Measurements from ENCODE around the gene CSH2.
"Not testable (repeated sequence)": the region's sequence is repeated elsewhere in the genome, so short reads cannot be mapped to it uniquely, and the experiment has no call there.

The CSH2 gene

GRCh38 chr17:63894821-63895220, 21.3 kb upstream of the CSH2 start:
- DNase-seq = not testable (repeated sequence)

DNA sequence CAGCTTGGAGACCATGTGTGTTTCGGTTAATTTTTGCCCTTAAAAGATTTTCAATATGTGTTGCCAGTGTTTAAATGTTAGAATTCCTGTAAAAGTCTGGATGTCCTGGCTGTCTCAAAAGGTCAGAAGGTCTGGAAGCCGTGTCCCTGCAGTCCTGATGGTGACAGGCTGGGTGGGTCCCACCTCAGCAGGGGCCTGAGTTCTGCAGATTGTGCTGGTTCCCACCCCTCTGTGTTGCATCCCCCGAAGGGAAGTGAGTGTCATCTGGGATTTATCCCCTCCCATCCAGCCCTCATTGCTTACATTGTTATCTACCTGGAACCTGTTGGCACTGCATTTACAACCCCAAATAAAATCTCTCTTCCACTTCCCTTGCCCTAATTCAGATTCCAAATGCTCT, 20.5 kb upstream of the CSH2 start:
- not testable (repeated sequence) for DNase-seq

DNA sequence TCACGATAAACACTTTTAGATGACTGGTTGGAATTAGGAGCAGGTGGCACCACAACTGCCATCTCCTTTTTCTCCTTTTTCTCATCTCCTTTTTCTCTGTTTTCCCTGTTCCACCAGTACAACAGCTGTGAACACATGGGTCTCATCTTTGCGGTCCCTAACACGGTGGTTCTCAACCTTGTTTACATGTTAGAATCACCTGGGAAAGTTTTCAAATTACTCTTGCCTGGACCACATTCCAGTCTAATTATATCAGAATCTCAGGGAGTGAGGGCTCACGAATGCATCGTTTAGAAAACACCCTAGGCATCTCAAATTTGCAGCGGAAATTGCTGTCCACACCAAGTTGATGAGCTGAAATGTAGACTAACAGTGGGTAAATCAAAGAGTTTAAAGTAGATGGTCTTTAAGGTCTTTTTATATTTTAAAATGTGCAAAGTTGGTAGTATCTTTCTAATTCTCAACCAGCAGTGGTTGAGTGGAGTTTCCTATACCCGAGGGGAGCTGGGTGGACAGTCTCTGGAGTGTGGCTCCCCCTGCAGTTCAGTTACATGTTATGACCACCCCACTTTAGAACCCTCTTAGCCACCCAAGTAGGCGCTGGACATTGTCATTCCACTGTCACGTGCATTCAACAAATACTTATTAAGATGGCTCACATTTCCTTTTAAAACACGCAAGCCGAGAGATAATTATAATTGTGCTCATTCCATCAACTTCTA, 19.0 kb upstream of the CSH2 start:
- not testable (repeated sequence) for DNase-seq

GRCh38 chr17:63889026-63889848, 15.8 kb upstream of the CSH2 start:
- not testable (repeated sequence) for DNase-seq

DNA sequence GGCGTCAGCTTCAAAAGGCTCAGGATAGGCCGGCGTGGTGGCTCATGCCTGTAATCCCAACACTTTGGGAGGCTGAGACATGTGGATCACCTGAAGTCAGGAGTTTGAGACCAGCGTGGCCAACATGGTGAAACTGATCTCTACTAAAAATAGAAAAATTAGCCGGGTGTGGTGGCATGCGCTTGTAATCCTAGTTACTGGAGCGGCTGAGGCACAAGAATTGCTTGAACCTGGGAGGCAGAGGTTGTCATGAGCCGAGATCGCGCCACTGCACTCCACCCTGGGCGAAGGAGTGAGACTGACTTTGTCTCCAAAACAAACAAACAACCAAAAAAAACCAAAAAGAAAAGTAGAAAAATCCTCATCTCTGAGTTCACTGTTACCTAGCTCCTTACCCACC, 11.6 kb upstream of the CSH2 start:
- DNase-seq = not testable (repeated sequence)

DNA sequence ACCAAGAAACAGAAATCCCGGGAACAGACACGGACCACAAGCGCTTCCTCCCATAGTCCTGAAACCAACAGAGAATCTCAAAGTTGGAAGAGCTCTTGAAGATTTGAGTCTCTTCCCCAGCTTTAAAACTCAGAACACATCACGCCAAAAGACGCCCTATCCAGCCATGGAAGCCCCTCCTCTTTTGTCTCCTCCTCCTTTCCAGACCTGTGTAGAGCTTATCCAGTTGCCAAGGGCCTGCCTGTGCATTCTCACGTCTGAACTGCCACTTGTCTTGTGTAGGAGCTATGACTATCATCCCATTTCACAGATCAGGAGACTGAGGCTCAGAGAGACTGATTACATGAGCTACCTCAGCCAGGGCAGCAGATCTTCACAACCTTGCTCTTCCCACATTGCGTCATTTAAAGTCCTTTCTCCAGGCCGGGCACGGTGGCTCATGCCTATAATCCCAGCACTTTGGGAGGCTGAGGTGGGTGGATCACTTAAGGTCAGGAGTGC, 9.2 kb upstream of the CSH2 start:
- DNase-seq = not testable (repeated sequence)

- DNase-seq = peak; percentile 44
These were observed 8.6 kb upstream of the CSH2 start, which contains the start of gene GH2 for GRCh38 chr17:63881935-63882601. Gene GH2, minus strand, starts transcription at chr17:63881944. Its CDS starts 143 bp downstream, at chr17:63881801.

GRCh38 chr17:63881337-63881736, 7.9 kb upstream of the CSH2 start:
- DNase-seq = not testable (repeated sequence)

DNA sequence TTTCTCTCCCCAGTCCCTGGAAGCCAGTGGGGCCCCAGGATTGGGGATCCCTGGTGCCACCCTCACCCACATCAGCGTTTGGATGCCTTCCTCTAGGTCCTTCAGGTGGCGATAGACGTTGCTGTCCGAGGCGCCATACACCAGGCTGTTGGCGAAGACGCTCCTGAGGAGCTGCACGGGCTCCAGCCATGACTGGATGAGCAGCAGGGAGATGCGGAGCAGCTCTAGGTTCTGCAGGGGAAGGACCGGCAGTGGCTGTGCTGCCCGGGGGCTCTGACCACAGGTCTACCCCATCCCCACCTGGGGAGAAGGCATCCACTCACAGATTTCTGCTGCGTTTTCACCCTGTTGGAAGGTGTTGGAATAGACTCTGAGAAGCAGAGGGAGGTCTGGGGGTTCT, 7.2 kb upstream of the CSH2 start:
- DNase-seq = no peak

- not testable (repeated sequence) for DNase-seq
These were observed 4.9 kb upstream of the CSH2 start for GRCh38 chr17:63878413-63878812.

- DNase-seq = not testable (repeated sequence)
These were observed 1.2 kb upstream of the CSH2 start for GRCh38 chr17:63874693-63875092.

- DNase-seq = not testable (repeated sequence)
These were observed 667 bp upstream of the CSH2 start for GRCh38 chr17:63874061-63874626.

DNA sequence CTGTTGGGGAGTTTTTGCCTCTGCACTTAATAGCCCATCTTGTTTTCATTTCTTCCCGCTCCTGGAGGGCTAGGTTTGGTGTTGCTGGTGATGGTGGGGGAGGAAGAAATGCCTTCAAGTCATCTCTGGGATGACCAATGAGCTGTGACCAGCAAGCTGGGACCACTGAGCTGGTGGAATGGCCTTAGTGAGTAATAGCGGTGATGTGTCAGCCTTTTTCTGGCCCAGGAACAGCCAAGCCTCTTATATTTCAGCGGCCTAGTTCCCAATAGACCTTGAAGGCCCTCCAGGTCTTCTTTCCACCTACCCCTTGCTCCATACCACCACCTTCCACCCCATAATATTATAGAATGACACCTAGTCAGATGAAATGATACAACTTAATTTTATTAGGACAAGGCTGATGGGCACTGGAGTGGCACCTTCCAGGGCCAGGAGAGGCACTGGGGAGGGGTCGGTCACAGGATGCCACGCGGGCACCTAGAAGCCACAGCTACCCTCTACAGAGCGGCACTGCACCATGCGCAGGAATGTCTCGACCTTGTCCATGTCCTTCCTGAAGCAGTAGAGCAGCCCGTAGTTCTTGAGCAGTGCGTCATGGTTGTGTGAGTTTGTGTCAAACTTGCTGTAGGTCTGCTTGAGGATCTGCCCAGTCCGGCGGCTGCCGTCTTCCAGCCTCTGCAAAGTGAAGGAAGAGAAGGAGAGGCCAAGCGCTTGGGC, 1.7 kb downstream of the CSH2 start:
- not testable (repeated sequence) for DNase-seq

- DNase-seq = not testable (repeated sequence)
These were observed 3.2 kb downstream of the CSH2 start for GRCh38 chr17:63870292-63870665.

- not testable (repeated sequence) for DNase-seq
These were observed 3.8 kb downstream of the CSH2 start for GRCh38 chr17:63869491-63870291.

DNA sequence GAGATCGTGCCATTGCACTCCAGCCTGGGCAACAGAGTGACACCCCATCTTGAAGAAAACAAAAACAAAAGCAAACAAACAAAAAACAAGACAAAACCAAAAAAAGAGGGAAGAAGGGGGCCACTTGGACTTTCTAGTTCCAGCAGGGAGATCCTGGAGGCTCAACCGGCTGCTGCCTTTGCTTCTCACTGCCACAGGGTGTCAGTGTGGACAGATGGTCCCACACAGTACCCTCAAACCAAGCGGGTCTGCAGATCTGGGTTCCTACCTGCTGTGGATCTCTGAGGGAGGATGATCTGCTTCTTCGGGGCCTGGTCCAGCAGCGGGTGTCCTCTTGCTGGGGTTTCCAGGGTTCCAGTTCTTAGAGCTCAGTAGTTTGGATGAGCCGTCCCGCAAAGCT, 6.9 kb downstream of the CSH2 start:
- DNase-seq = not testable (repeated sequence)

DNA sequence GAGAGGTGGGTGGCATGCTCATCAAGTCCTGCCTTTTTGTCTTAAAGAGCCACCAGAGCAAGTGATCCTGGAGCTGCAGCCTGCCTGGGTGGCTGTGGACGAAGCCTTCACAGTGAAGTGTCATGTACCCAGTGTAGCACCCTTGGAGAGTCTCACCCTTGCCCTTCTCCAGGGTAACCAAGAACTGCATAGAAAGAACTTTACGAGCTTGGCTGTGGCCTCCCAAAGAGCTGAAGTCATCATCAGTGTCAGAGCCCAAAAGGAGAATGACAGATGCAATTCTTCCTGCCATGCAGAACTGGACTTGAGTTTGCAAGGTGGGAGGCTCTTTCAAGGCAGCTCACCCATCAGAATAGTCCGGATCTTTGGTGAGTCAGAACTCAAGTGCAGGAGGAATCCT, 14.2 kb downstream of the CSH2 start:
- no peak for DNase-seq

DNA sequence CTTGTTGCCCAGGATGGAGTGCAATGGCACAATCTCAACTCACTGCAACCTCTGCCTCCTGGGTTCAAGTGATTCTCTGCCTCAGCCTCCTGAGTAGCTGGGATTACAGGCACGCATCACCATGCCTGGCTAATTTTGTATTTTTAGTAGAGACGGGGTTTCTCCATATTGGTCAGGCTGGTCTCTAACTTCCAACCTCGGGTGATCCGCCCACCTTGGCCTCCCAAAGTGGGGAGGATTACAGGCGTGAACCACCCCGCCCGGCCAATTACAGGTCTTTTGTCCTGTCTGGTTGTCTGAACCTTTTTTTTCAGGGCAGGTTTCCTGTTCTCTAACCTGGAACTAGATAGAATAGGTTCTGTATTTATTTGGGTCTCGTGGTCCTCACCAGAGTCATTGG, 17.1 kb downstream of the CSH2 start:
- DNase-seq = not testable (repeated sequence)

- no peak for DNase-seq
These were observed 18.3 kb downstream of the CSH2 start for GRCh38 chr17:63855185-63855584.

DNA sequence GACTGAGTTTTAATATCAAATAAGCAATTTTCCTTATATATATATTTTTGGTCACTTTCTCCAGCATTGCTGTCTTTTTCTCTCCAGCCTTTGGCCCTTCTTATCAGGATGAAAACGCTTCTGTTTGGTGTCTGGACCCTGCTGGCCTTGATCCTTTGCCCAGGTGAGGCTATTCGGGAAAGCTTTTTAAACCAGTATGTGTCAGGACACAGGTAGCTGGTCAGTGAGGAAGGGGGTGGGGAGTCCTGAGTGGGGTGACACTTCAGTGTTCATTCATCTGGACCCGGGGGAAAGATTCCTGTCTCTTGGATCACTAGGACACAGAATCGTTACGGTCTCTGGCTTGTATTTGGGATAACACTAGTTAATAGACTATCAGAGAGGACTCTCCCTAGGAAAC, 18.8 kb downstream of the CSH2 start:
- no peak for DNase-seq

DNA sequence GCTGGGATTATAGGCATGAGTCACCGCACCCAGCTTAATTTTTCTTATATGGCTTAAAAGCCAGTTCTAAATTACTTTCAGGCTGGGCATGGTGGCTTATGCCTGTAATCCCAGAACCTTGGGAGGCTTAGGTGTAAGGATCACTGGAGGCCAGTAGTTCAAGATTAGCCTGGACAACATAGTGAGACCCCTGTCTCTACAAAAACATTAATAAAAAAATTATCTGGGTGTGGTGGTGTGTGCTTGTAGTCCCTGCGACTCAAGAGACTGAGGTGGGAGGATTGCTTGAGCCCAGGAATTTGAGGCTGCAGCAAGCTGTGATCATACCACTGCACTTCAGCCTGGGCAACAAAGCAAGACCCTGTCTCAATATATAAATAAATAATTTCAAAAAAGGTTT, 20.2 kb downstream of the CSH2 start:
- DNase-seq = no peak

Measured in activated CD4-positive, alpha-beta T cell treated with anti-CD3 and anti-CD28 coated beads for 1 hour (primary cell).